Measurements from ENCODE around the gene PGAP3.

The PGAP3 gene

DNA sequence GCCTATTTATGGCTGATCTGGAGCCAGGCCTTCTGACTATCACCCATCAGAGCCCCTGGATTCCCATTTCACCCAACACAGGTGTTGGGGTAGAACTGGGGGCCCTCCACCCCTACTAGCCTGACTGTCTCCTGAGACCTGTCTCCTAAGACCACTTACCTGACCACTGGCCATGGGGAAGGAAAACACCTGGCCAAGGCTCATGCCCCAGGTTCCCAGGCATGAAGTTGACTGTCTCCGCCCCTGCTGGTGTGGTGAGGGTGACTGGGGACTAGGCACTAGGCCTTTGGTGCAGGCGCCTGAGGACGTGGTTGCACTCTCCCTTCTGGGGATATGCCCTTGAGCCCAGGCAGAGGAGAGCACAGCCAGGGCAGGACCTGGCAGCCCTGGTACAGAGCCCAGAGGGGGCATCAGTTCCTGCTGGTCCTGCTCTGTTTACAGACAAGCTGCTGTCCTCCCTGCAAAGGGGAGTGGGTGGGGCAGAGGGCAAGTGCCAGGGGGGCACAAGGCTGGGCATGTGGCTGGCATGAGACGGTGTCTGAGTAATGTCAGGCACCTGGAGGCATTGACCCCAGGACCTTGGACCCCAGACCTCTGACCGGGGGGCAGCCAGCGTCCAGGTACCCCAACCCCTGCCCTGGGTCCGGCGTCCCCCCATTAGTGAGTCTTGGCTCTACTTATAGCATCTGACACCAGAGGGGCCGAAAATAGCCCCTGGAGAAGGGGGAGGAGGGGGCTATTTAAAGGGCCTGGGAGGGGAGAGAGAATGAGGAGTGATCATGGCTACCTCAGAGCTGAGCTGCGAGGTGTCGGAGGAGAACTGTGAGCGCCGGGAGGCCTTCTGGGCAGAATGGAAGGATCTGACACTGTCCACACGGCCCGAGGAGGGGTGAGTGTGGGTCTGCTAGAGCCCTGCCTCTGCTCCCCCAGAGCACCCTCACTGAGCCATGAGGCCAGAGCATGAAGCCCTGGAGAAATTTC, 23.0 kb downstream of the PGAP3 start, which contains the start of gene TCAP:
Gene TCAP (plus strand): TSS at position 769 of the 981 bp plus-strand sequence. CDS start 11 bp downstream, at position 780.
- in situ Hi-C loops (cut with MboI; ENCODE audit: low pct_unique_long_range_greater_than_20kb, low sequenced_read_pairs), result loop anchor here (25.0 kb wide), 1 partner anchor 103 kb away; no protein-coding TSS in a partner anchor

DNA sequence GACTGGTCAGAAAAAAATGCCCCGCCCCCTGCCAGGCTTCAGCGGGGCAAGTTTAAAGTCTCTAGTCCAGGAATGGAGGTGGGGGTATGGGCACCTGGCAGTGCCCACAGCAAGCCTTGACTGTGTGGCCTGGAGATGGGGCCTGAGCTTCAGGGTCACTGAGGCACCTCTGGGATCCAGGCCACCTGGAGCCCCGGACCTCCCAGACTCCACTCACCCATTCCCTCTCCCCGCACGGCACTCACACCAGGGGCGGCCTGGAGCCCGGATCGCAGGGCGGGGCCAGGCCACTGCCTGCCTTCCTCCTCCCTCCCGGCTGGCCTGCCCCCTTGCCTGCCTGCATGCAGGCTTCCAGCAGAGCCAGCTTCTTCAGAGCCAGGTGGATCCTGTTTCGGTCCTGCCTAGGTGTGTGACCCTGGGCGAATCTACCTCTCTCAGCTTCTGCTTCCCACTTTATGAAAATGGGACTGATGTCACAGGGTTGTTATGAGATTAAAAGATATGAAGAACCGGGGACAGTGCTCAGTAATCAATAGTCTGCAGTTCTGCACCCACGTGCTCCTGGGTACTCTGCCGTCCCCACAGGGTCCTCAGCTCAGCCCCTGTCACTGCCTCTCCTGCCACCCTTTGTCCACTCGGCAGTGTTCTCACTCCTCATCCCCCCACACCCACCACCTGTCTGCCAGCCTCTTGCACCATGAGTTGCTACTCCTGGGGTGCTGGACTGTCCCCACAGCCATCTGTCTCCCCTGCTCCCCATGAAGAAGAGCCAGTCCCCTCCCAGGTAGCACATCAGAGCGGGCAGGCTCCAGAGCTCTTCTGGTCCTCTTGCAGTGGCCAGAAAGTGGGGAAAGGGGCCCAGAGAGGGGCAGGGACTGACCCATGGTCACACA, 23.9 kb downstream of the PGAP3 start:
- no peak for DNase-seq
- in situ Hi-C loops (cut with MboI; ENCODE audit: low pct_unique_long_range_greater_than_20kb, low sequenced_read_pairs), result loop anchor here (25.0 kb wide), 1 partner anchor 102 kb away; no protein-coding TSS in a partner anchor

More for the DNA sequence above, 23.0 kb downstream of the PGAP3 start, which contains the start of gene TCAP:
- no peak for DNase-seq

DNA sequence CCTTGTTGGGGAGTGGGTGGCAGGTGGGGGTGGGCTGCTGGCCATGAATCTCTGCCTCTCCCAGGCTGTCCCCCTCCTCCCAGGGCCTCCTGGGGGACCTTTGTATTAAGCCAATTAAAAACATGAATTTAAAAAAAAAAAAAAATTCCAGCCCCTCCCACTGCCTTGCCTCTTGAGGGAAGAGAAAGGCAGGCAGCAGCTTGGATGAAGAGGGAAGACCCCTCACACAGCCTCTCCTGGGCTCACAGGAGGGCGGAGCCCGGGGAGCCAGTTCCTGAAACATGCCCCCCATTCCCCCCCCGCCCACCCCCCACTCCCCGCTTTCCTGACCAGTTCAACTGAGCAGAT, 24.5 kb downstream of the PGAP3 start:
- no peak for DNase-seq
- in situ Hi-C loops (cut with MboI; ENCODE audit: low pct_unique_long_range_greater_than_20kb, low sequenced_read_pairs), result loop anchor here (25.0 kb wide), 1 partner anchor 101 kb away; no protein-coding TSS in a partner anchor

DNA sequence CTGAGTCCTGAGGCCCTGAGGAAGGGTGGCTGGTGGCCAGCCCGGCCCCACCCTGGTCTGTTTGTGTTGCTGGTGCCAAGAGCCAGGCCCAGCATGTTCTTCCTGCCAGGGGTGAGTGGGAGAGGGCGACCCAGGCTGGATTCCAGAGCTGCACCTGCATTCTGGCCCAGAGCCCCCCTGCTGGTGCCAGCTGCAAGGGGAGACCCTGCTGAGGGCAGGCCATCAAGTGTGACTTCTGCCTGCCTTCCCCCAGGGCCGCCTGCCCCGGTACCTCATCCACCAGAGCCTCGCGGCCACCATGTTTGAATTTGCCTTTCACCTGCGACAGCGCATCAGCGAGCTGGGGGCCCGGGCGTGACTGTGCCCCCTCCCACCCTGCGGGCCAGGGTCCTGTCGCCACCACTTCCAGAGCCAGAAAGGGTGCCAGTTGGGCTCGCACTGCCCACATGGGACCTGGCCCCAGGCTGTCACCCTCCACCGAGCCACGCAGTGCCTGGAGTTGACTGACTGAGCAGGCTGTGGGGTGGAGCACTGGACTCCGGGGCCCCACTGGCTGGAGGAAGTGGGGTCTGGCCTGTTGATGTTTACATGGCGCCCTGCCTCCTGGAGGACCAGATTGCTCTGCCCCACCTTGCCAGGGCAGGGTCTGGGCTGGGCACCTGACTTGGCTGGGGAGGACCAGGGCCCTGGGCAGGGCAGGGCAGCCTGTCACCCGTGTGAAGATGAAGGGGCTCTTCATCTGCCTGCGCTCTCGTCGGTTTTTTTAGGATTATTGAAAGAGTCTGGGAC, 25.1 kb downstream of the PGAP3 start:
- in situ Hi-C loops (cut with MboI; ENCODE audit: low pct_unique_long_range_greater_than_20kb, low sequenced_read_pairs), result loop anchor here (25.0 kb wide), 1 partner anchor 100 kb away; no protein-coding TSS in a partner anchor
- DNase-seq, result no peak

DNA sequence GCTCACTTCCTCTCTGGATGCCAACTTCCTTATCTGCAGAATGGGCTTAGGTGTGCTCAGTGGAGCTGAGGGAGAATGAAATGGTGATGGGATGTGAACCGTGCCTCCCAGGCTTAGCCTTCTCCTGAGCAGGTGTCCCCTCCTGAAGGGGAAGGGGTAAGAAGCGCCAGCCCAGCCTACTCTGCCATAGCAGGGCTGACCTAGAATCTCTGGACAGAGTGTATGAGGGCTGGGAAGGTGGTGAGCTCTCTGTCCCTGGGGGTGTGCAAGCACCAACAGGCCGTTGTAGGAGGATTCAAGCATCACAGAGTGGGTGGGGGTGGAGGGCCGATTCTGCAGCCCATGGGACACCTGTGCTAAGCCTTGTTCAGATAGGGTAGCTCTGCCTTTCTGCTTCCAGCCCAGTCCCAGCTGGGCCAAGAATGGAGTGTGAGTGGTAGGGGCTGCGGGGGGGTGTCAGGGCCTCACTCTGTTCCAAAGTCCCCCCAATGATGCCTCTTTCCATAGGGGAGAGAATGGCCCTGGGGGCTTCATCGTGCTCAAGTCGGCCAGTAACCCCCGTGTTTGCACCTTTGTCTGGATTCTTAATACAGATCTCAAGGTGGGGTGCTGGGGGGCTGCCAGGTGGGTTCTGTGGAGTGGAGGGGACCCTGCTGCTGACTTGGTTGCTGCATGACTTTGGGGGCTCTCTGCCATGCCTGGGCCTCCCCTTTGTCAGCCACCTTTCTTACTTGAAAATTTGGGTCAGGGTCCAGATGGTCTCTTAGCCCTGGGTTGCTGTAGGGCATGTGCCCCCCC, 25.9 kb downstream of the PGAP3 start:
- DNase-seq, result no peak
- in situ Hi-C loops (cut with MboI; ENCODE audit: low pct_unique_long_range_greater_than_20kb, low sequenced_read_pairs), result loop anchor here (25.0 kb wide), 1 partner anchor 100 kb away; no protein-coding TSS in a partner anchor

DNA sequence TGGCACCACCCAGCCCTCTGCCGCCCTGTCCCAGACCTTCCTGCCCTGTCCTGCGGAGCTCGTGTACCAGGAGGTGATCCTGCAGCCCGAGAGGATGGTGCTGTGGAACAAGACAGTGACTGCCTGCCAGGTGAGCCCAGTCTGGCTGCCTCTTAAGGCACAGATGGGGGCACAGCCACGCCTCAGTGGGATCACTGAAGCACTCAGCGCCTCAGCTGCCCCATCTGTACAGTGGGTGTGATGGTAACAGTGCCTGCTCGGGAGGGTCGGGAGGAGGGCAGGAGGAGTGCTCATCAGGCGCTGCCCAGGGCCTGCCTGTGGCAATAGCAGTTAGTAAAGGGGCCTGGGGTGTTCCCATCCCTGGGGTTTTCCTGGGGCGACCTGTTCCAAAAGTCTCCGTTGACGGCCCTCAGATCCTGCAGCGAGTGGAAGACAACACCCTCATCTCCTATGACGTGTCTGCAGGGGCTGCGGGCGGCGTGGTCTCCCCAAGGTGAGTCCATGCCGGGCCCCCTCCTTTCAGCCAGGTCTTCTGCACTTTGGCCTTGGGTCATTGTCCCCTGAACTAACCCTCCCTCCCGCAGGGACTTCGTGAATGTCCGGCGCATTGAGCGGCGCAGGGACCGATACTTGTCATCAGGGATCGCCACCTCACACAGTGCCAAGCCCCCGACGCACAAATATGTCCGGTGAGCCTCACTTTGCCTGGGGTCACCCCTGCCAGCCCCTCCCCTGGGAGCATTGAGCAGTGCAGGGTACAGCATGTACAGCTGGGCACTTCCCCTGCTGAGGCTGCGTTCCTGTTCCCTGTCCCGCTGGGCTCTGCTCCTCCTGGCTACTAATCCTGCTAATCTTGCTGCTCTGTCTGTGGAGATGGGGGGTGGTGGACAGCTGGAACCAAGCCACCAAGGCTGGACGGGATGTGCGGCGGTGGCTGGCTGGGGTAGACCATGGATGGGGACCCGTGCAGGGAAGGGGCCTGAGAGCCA, 27.2 kb downstream of the PGAP3 start:
- in situ Hi-C loops (cut with MboI; ENCODE audit: low pct_unique_long_range_greater_than_20kb, low sequenced_read_pairs), result loop anchor here (25.0 kb wide), 1 partner anchor 98 kb away; no protein-coding TSS in a partner anchor
- no peak for DNase-seq

DNA sequence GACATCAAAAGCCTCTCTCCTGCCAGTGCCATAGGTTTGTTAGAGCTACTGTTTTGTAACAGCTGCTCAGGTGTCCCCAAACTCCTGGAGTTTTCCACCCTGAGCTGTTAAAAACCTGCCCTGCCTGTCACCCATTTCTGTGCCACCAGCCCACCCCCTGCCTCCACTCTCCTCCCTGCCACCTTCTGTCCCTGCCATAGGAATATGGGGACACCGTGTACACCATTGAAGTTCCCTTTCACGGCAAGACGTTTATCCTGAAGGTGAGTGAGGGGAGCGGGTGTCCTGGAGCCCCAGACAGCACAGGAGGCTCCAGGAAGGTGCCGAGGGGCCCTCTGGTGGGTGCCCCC, 27.9 kb downstream of the PGAP3 start:
- in situ Hi-C loops (cut with MboI; ENCODE audit: low pct_unique_long_range_greater_than_20kb, low sequenced_read_pairs), result loop anchor here (25.0 kb wide), 1 partner anchor 98 kb away; no protein-coding TSS in a partner anchor
- DNase-seq, result no peak

DNA sequence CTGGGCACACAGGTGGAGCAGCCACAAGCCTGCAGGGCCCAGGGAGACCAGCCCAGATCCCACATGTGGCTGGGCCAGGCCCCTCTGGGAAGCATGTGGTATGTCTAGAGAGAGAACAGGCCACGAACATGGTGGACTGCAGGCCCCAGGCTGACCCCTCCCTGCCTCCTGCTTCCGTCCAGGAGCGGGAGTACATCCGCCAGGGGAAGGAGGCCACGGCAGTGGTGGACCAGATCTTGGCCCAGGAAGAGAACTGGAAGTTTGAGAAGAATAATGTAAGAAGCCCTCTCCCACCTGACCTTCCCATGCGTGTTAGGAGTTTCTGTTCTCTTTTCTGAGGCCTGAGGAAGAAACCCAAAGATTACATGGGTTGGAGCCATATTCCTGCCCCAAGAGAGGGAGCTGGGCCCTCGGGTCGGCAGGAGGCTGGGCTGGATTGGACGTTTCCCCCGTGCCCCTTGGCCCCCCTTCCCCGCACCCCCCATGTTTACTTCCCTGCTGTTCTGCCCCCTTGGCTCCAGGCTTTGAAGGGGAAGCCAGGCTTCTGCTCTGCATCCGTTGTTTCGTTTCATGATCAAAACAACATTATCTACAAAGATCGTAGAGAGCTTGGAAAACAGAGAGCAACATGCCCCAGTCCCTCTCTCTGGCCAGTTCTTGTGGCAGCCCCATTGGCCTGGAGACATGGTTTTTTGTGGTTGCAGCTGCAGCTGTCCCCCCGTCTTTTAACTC, 28.4 kb downstream of the PGAP3 start:
- in situ Hi-C loops (cut with MboI; ENCODE audit: low pct_unique_long_range_greater_than_20kb, low sequenced_read_pairs), result loop anchor here (25.0 kb wide), 1 partner anchor 97 kb away; no protein-coding TSS in a partner anchor
- DNase-seq, result no peak

DNA sequence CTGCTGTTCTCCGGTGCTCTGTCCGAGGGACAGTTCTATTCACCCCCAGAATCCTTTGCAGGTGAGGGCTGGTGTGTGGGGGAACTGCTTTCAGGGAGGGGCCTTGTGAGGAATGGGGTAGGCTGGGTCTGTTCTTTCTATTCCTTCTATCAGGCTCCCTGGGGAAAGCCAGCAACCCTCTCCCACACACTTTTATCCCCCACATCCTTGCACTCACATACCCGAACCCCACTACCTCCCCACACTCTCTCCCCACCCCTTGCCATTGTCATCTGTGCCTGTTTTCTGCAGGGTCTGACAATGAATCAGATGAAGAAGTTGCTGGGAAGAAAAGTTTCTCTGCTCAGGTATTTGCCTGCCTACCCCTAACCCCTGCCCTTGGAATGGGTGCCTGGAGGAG, 29.1 kb downstream of the PGAP3 start:
- DNase-seq, result no peak
- in situ Hi-C loops (cut with MboI; ENCODE audit: low pct_unique_long_range_greater_than_20kb, low sequenced_read_pairs), result loop anchor here (25.0 kb wide), 1 partner anchor 96 kb away; no protein-coding TSS in a partner anchor

DNA sequence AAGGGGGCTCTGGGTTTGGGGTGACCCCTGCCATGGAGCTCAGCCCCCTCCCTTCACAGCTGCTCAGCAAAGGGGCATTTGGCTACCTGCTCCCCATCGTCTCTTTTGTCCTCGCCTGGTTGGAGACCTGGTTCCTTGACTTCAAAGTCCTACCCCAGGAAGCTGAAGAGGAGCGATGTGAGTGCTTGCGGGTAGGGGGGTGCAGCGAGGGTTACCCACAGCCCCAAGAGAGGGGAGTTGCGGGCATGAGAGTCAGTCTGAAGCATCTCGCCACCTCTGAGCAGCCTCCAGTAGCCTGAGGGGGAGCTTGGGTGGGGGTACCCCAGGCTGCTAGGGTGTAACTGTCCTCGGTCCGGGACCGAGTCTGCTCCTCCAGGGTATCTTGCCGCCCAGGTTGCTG, 29.5 kb downstream of the PGAP3 start:
- in situ Hi-C loops (cut with MboI; ENCODE audit: low pct_unique_long_range_greater_than_20kb, low sequenced_read_pairs), result loop anchor here (25.0 kb wide), 1 partner anchor 96 kb away; no protein-coding TSS in a partner anchor
- no peak for DNase-seq

DNA sequence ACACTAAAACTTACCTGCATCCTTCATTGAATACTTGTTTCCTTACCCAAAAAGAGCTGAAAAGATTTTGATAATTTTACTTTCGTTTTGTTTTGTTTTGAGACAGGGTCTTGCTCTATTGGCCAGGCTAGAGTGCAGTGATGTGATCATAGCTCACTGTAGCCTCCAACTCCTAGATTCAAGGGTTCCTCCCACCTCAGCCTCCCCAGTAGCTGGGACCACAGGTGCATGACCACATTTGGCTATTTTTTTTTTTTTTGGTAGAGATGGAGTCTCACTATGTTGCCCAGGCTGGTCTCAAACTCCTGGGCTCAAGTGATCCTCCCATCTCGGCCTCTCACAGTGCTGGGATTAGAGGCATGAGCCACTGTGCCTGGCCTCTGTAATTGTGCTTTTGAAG, 32.8 kb downstream of the PGAP3 start:
- in situ Hi-C loops (cut with MboI; ENCODE audit: low pct_unique_long_range_greater_than_20kb, low sequenced_read_pairs), result loop anchor here (25.0 kb wide), 1 partner anchor 93 kb away; no protein-coding TSS in a partner anchor
- no peak for DNase-seq

DNA sequence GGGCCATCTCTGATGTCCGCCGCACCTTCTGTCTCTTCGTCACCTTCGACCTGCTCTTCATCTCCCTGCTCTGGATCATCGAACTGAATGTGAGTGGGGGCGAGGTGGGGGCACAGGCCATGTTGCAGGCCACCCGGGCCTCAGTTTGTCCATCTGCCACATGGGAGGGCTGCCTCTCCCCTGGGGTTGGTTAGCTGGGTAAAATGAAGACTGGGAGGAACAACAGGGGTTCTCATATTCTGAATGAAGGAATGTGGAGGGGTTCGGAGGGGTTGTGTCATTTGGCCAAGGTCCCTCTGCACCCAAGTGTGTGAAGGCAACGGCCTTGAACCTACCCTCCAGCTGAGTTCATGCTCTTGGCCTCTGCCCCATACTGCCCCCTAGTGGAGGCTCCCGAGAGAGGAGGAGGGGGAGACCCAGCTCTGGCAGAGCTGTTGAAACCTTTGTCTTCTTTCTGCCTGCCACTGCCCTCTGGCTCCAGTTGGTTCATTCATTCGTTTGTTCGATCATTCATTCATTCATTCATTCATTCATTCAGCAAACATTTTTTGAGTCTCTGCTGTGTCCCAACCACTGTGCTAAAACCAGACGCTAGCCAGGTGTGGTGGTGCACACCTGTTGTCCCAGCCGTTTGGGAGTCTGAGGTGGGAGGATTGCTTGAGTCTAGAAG, 34.1 kb downstream of the PGAP3 start:
- in situ Hi-C loops (cut with MboI; ENCODE audit: low pct_unique_long_range_greater_than_20kb, low sequenced_read_pairs), result loop anchor here (25.0 kb wide), 1 partner anchor 91 kb away; no protein-coding TSS in a partner anchor

DNA sequence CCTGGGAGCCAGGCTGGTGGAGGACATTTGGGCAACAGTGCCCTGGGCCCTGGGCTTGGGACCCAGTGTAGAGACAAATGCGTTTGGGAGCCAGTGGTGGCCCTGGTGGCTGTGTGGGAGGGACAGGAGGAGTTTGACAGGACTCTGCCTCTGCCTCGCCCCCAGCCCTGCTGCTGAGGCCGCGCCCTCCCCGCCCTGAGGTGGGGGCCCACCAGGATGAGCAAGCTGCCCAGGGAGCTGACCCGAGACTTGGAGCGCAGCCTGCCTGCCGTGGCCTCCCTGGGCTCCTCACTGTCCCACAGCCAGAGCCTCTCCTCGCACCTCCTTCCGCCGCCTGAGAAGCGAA, 34.6 kb downstream of the PGAP3 start:
- no peak for DNase-seq
- in situ Hi-C loops (cut with MboI; ENCODE audit: low pct_unique_long_range_greater_than_20kb, low sequenced_read_pairs), result loop anchor here (25.0 kb wide), 1 partner anchor 91 kb away; no protein-coding TSS in a partner anchor

More for the DNA sequence above, 34.1 kb downstream of the PGAP3 start:
- peak; percentile 67 for DNase-seq

DNA sequence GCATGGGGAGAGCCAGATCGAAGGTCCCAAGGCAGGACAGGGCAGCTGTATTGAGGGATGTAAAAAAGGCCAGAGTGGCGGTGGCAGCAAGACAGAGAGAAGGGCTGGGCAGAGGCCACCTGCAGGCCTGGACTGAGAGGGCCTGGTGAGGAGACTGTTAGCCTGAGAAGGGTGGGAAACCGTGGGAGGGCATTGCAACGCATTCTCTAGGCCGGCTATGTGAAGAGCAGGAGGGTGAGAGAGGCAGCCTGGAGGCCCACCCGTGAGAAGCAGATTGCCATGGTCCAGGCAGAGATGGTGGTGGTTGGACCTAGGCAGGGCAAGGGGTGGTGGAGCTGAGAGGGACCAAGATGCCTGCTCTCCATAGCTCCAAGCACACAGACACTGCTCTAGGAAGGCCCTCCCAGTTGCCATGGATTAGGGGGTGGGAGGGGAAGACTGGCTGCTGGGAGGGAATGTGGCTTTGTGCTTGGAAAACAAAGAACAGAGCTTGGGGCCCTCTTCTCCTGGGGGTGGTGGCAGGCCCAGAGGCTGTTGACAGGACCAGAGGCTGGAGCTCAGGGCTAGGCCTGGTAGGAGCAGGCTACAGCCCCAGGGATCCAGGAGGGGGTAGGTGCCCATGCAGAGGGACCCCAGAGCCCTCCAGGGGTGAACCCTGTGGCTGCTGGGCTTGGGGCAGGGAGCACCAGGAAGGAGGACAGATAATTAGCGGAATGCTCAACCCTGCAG, 35.1 kb downstream of the PGAP3 start:
- in situ Hi-C loops (cut with MboI; ENCODE audit: low pct_unique_long_range_greater_than_20kb, low sequenced_read_pairs), result loop anchor here (25.0 kb wide), 1 partner anchor 90 kb away; no protein-coding TSS in a partner anchor
- no peak for DNase-seq

Data from KBM-7 (cell line).